Upper lobe of left lung (tissue), 4 donors: Measurements from ENCODE around the gene ARFGEF3.

Experiments
- CTCF ChIP-seq, 6 experiments: fragments of 450-650 bp in 4 of 6; fragments of 200-600 bp in 2 of 6; sonication (generic) in 2 of 6; IDR thresholded peaks; one replicate each; pipeline ENCODE4 v1.5.1; 2016 to 2019; ENCODE audit warnings: antibody characterized with exemption in 6 of 6
- EP300 ChIP-seq, 4 donors: sonication (generic); formaldehyde crosslinking; IDR thresholded peaks; one replicate each; pipeline ENCODE4 v1.5.1; 2017; ENCODE audit warnings: antibody characterized with exemption in 4 of 4, control low read depth in 2 of 4
- POLR2A ChIP-seq, 4 donors: fragments of 450-650 bp; IDR thresholded peaks; one replicate each; pipeline ENCODE4 v1.5.1; 2016 to 2017; ENCODE audit warnings: antibody characterized with exemption in 4 of 4, mild to moderate bottlenecking in 2 of 4
- POLR2AphosphoS5 ChIP-seq, 2 donors: sonication (generic); formaldehyde crosslinking; IDR thresholded peaks; one replicate each; pipeline ENCODE4 v1.5.1; 2017; ENCODE audit warnings: antibody characterized with exemption in 2 of 2

GRCh38 chr6:138162111-138162954, 594 bp downstream of the ARFGEF3 start:
- no peak for TF ChIP-seq CTCF (IDR thresholded peaks at IDR 0.05)
- no peak for TF ChIP-seq POLR2A (IDR thresholded peaks at IDR 0.05)
- TF ChIP-seq POLR2AphosphoS5 (IDR thresholded peaks at IDR 0.05), result no peak
- TF ChIP-seq EP300 (IDR thresholded peaks at IDR 0.05), result no peak
